Endodermal cell (in vitro differentiated cells): Measurements from ENCODE around the gene IRF4. TPM values are rescaled to one million over a fixed set of nuclear protein-coding genes. Genes with fewer than 3 reads are reported as not detected.

Experiments
- DNase-seq: peaks from one replicate; pipeline ENCODE4 v3.0.0-alpha.2; 2017
- H3K27ac ChIP-seq: 2 replicates; pipeline ENCODE4 v1.5.1; 2013; ENCODE audit warnings: mild to moderate bottlenecking, low read depth, low read length, moderate library complexity
- H3K27me3 ChIP-seq: 2 replicates; pipeline ENCODE4 v1.6.1; 2013; ENCODE audit warnings: mild to moderate bottlenecking, low read length, moderate library complexity; ENCODE audit not compliant: insufficient read depth, control insufficient read depth, poor library complexity, severe bottlenecking
- H3K36me3 ChIP-seq: 2 replicates; pipeline ENCODE4 v1.7.0; 2013; ENCODE audit warnings: mild to moderate bottlenecking, low read length, moderate library complexity; ENCODE audit not compliant: control insufficient read depth, insufficient read depth
- H3K4me1 ChIP-seq: one replicate; pipeline ENCODE4 v1.7.0; 2013; ENCODE audit warnings: low read length; ENCODE audit not compliant: control insufficient read depth, insufficient read depth
- H3K4me3 ChIP-seq: 2 replicates; pipeline ENCODE4 v1.5.1; 2013; ENCODE audit warnings: mild to moderate bottlenecking, low read length, moderate library complexity
- H3K9ac ChIP-seq: 2 replicates; pipeline ENCODE4 v1.6.1; 2013; ENCODE audit warnings: mild to moderate bottlenecking, low read length, moderate library complexity; ENCODE audit not compliant: poor library complexity, severe bottlenecking; ENCODE audit errors: extremely low read depth
- H3K9me3 ChIP-seq: 2 replicates; pipeline ENCODE4 v1.6.1; 2013; ENCODE audit warnings: mild to moderate bottlenecking, low read length, moderate library complexity; ENCODE audit not compliant: control insufficient read depth
- H3K27ac Mint-ChIP-seq: 2 replicates; pipeline ENCODE4 v1.8.0; 2020; ENCODE audit warnings: mixed read lengths
- H3K27me3 Mint-ChIP-seq: 2 replicates; pipeline ENCODE4 v1.8.0; 2021; ENCODE audit warnings: mild to moderate bottlenecking, mixed read lengths; ENCODE audit not compliant: insufficient read depth
- H3K36me3 Mint-ChIP-seq: 2 replicates; pipeline ENCODE4 v1.8.0; 2020; ENCODE audit warnings: low read depth, mixed read lengths
- H3K4me1 Mint-ChIP-seq: 2 replicates; pipeline ENCODE4 v1.8.0; 2020; ENCODE audit warnings: mixed read lengths
- H3K4me3 Mint-ChIP-seq: 2 replicates; pipeline ENCODE4 v1.8.0; 2020; ENCODE audit warnings: mild to moderate bottlenecking, moderate library complexity, mixed read lengths
- H3K9me3 Mint-ChIP-seq: 2 replicates; pipeline ENCODE4 v1.8.0; 2020; ENCODE audit warnings: mild to moderate bottlenecking, mixed read lengths
- CTCF ChIP-seq: fragments of 200-600 bp; sonication (generic); conservative IDR thresholded peaks from 2 replicates; pipeline ENCODE4 v1.5.0; 2021; ENCODE audit warnings: antibody characterized with exemption, mild to moderate bottlenecking
- WGBS, 2 experiments: methylation state at CpG; one replicate each; pipeline versions ENCODE4 v1.1.5 to v1.1.7; 2013; ENCODE audit warnings: missing lambda C conversion rate in 2 of 2, mixed read lengths in 1 of 2; ENCODE audit not compliant: insufficient coverage in 1 of 2, insufficient read length in 1 of 2; 5-methylcytosine and 5-hydroxymethylcytosine counted together
- total RNA-seq, 2 donors: library from RNA; stranded (reverse); fragmentation: NEBNext Ultra II Directional in 1 of 2; extraction: Animal tissue kit (Norgen Biotek cat#: 25700) in 1 of 2; gene quantifications; 2 replicates in 1 of 2; 3 replicates in 1 of 2; pipeline ENCODE4 v1.2.1, GENCODE V29; 2021

Gene IRF4
- total RNA-seq, 2 donors from 2014 or later: not detected

GRCh38 chr6:350371-350770, 41.2 kb upstream of the IRF4 start:
- 91 to 95% methylated on average over 8 to 9 of the region's 9 CpGs for WGBS, 2 experiments
- no peak overlapping the region for H3K9ac ChIP-seq
- Mint-ChIP-seq H3K27me3 (no peaks in the 10 kb centered on the region), H3K4me1 (peaks cover 9% of the 10 kb centered on the region), H3K27ac (no peak overlapping the region), H3K4me3 (no peak overlapping the region), H3K9me3 (peaks cover 99% of the 10 kb centered on the region), H3K36me3 (peaks cover 30% of the 10 kb centered on the region)
- H3K4me3 ChIP-seq: no peak overlapping the region
- H3K9me3 ChIP-seq: no peaks in the 10 kb centered on the region
- peaks cover 6% of the 10 kb centered on the region for H3K36me3 ChIP-seq
- no peaks in the 10 kb centered on the region for H3K27me3 ChIP-seq
- no peak for DNase-seq
- no peak overlapping the region for H3K27ac ChIP-seq
- no peak for TF ChIP-seq CTCF
- H3K4me1 ChIP-seq: no peaks in the 10 kb centered on the region

- Histone ChIP-seq H3K4me1 (no peaks in the 10 kb centered on the region), H3K9ac (no peak overlapping the region), H3K9me3 (no peaks in the 10 kb centered on the region), H3K36me3 (peaks cover 4% of the 10 kb centered on the region), H3K4me3 (no peak overlapping the region), H3K27me3 (no peaks in the 10 kb centered on the region), H3K27ac (no peak overlapping the region)
- peak; percentile 47 for TF ChIP-seq CTCF
- Mint-ChIP-seq H3K9me3 (peaks cover 99% of the 10 kb centered on the region), H3K27ac (no peak overlapping the region), H3K36me3 (peaks cover 30% of the 10 kb centered on the region), H3K4me3 (no peak overlapping the region), H3K4me1 (peaks cover 9% of the 10 kb centered on the region), H3K27me3 (no peaks in the 10 kb centered on the region)
- no peak for DNase-seq
- WGBS, 2 experiments: 89 to 90% methylated on average over 30 to 31 of the region's 31 CpGs
These were observed 40.3 kb upstream of the IRF4 start for GRCh38 chr6:351011-351866.

- Histone ChIP-seq H3K4me1 (no peaks in the 10 kb centered on the region), H3K36me3 (no peaks in the 10 kb centered on the region), H3K9me3 (no peaks in the 10 kb centered on the region), H3K27me3 (no peaks in the 10 kb centered on the region), H3K27ac (no peak overlapping the region), H3K4me3 (no peak overlapping the region), H3K9ac (no peak overlapping the region)
- TF ChIP-seq CTCF: no peak
- no peak overlapping the region for H3K4me3 Mint-ChIP-seq
- DNase-seq: no peak
- 81 to 89% methylated on average over 4 of the region's 4 CpGs for WGBS, 2 experiments
- H3K36me3 Mint-ChIP-seq: peaks cover 27% of the 10 kb centered on the region
- peaks cover 99% of the 10 kb centered on the region for H3K9me3 Mint-ChIP-seq
- H3K4me1 Mint-ChIP-seq: peaks cover 9% of the 10 kb centered on the region
- H3K27me3 Mint-ChIP-seq: no peaks in the 10 kb centered on the region
- H3K27ac Mint-ChIP-seq: no peak overlapping the region
These were observed 39.7 kb upstream of the IRF4 start for GRCh38 chr6:351867-352289.
